Measurements from ENCODE around the gene JADE1.
A peak's percentile ranks its signal among the peaks of the same experiment; 100 is the strongest.

GRCh38 chr4:128812442-128813235 lies 3.1 kb downstream of the JADE1 start:
- TF ChIP-seq, protein P1, sequence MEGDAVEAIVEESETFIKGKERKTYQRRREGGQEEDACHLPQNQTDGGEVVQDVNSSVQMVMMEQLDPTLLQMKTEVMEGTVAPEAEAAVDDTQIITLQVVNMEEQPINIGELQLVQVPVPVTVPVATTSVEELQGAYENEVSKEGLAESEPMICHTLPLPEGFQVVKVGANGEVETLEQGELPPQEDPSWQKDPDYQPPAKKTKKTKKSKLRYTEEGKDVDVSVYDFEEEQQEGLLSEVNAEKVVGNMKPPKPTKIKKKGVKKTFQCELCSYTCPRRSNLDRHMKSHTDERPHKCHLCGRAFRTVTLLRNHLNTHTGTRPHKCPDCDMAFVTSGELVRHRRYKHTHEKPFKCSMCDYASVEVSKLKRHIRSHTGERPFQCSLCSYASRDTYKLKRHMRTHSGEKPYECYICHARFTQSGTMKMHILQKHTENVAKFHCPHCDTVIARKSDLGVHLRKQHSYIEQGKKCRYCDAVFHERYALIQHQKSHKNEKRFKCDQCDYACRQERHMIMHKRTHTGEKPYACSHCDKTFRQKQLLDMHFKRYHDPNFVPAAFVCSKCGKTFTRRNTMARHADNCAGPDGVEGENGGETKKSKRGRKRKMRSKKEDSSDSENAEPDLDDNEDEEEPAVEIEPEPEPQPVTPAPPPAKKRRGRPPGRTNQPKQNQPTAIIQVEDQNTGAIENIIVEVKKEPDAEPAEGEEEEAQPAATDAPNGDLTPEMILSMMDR (conservative IDR thresholded peaks at IDR 0.05; ENCODE audit: low read length): 0 out of 2 replicates have a peak, but pooled peaks have one; percentile 21
- no peak for TF ChIP-seq EZH2phosphoT487 (IDR thresholded peaks at IDR 0.05; ENCODE audit: borderline replicate concordance, low read depth, low read length)

All from OCI-LY7 (cell line).